Measurements from ENCODE around the gene JADE2.
"Not testable (repeated sequence)": the region's sequence is repeated elsewhere in the genome, so short reads cannot be mapped to it uniquely, and the experiment has no call there.

Gene JADE2

DNA sequence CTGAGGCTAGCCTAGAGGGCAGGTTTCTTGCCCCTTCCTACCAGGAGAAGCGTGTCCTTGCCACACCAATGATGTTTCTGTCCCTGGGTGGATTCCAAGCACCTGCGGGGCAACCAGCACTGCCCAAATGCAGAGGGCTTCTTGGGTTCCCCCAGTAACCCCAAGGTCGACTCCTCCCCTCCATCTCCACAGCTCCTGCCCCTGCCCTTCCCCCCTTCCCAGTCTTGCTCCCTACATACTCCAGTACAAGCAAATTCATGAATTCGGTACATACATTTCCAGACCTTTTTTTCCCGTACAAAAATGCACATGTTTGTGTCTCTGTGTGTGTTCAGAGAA, 12.8 kb upstream of the JADE2 start:
- no peak overlapping the region for H3K4me3 ChIP-seq (ENCODE audit: low read depth, low read length, poor library complexity, severe bottlenecking)
- TF ChIP-seq, protein P1, sequence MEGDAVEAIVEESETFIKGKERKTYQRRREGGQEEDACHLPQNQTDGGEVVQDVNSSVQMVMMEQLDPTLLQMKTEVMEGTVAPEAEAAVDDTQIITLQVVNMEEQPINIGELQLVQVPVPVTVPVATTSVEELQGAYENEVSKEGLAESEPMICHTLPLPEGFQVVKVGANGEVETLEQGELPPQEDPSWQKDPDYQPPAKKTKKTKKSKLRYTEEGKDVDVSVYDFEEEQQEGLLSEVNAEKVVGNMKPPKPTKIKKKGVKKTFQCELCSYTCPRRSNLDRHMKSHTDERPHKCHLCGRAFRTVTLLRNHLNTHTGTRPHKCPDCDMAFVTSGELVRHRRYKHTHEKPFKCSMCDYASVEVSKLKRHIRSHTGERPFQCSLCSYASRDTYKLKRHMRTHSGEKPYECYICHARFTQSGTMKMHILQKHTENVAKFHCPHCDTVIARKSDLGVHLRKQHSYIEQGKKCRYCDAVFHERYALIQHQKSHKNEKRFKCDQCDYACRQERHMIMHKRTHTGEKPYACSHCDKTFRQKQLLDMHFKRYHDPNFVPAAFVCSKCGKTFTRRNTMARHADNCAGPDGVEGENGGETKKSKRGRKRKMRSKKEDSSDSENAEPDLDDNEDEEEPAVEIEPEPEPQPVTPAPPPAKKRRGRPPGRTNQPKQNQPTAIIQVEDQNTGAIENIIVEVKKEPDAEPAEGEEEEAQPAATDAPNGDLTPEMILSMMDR (IDR thresholded peaks at IDR 0.05; ENCODE audit: low read length), result no peak
- H4K20me1 ChIP-seq (ENCODE audit: insufficient read depth, low read length), result no peaks in the 10 kb centered on the region
- H3K27me3 ChIP-seq (ENCODE audit: insufficient read depth, low read length), result no peaks in the 10 kb centered on the region
- H3K9me2 ChIP-seq (ENCODE audit: low read depth, low read length), result no peaks in the 10 kb centered on the region
- no peaks in the 10 kb centered on the region for H3F3A ChIP-seq (ENCODE audit: insufficient read depth, low read length)
- H3K27ac ChIP-seq (ENCODE audit: low read depth, low read length, poor library complexity, severe bottlenecking), result no peak overlapping the region
- H3K4me1 ChIP-seq (ENCODE audit: insufficient read depth, low read length, severe bottlenecking), result no peaks in the 10 kb centered on the region
- no peak overlapping the region for H3K9ac ChIP-seq (ENCODE audit: low read length)
- no peaks in the 10 kb centered on the region for H3K36me3 ChIP-seq (ENCODE audit: insufficient read depth, low read length)
- no peaks in the 10 kb centered on the region for H3K79me2 ChIP-seq (ENCODE audit: insufficient read depth, low read length)
- no peaks in the 10 kb centered on the region for H3K9me3 ChIP-seq (ENCODE audit: low read length)
- no peak overlapping the region for H2AFZ ChIP-seq (ENCODE audit: low read length)
- H3K4me2 ChIP-seq (ENCODE audit: low read length), result no peak overlapping the region

- Histone ChIP-seq H3K9me3 (ENCODE audit: low read length) (no peaks in the 10 kb centered on the region), H3K9ac (ENCODE audit: low read length) (no peak overlapping the region), H3K4me2 (ENCODE audit: low read length) (no peak overlapping the region), H3K4me1 (ENCODE audit: insufficient read depth, low read length, severe bottlenecking) (no peaks in the 10 kb centered on the region), H4K20me1 (ENCODE audit: insufficient read depth, low read length) (no peaks in the 10 kb centered on the region), H3K27me3 (ENCODE audit: insufficient read depth, low read length) (no peaks in the 10 kb centered on the region), H3F3A (ENCODE audit: insufficient read depth, low read length) (no peaks in the 10 kb centered on the region), H3K79me2 (ENCODE audit: insufficient read depth, low read length) (no peaks in the 10 kb centered on the region), H2AFZ (ENCODE audit: low read length) (no peak overlapping the region), H3K4me3 (ENCODE audit: low read depth, low read length, poor library complexity, severe bottlenecking) (no peak overlapping the region), H3K9me2 (ENCODE audit: low read depth, low read length) (no peaks in the 10 kb centered on the region), H3K36me3 (ENCODE audit: insufficient read depth, low read length) (no peaks in the 10 kb centered on the region), H3K27ac (ENCODE audit: low read depth, low read length, poor library complexity, severe bottlenecking) (no peak overlapping the region)
- TF ChIP-seq, protein P1 (IDR thresholded peaks at IDR 0.05; ENCODE audit: low read length), result no peak
- no peak for TF ChIP-seq EZH2 (IDR thresholded peaks at IDR 0.05; ENCODE audit: borderline replicate concordance, low read length)
Measured at GRCh38 chr5:134515801-134516200, 9.7 kb upstream of the JADE2 start.

GRCh38 chr5:134516984-134517383, 8.5 kb upstream of the JADE2 start:
- not testable (repeated sequence) for H3K36me3 ChIP-seq (ENCODE audit: insufficient read depth, low read length); H2AFZ ChIP-seq (ENCODE audit: low read length); H3K27me3 ChIP-seq (ENCODE audit: insufficient read depth, low read length); H3K4me2 ChIP-seq (ENCODE audit: low read length); H3K9me3 ChIP-seq (ENCODE audit: low read length); H3F3A ChIP-seq (ENCODE audit: insufficient read depth, low read length); H4K20me1 ChIP-seq (ENCODE audit: insufficient read depth, low read length); H3K4me1 ChIP-seq (ENCODE audit: insufficient read depth, low read length, severe bottlenecking); H3K27ac ChIP-seq (ENCODE audit: low read depth, low read length, poor library complexity, severe bottlenecking); H3K9ac ChIP-seq (ENCODE audit: low read length); H3K4me3 ChIP-seq (ENCODE audit: low read depth, low read length, poor library complexity, severe bottlenecking); H3K9me2 ChIP-seq (ENCODE audit: low read depth, low read length); H3K79me2 ChIP-seq (ENCODE audit: insufficient read depth, low read length)

- H4K20me1 ChIP-seq (ENCODE audit: insufficient read depth, low read length), result no peaks in the 10 kb centered on the region
- no peak overlapping the region for H3K27ac ChIP-seq (ENCODE audit: low read depth, low read length, poor library complexity, severe bottlenecking)
- no peaks in the 10 kb centered on the region for H3K9me3 ChIP-seq (ENCODE audit: low read length)
- H2AFZ ChIP-seq (ENCODE audit: low read length), result no peak overlapping the region
- H3K79me2 ChIP-seq (ENCODE audit: insufficient read depth, low read length), result no peaks in the 10 kb centered on the region
- no peaks in the 10 kb centered on the region for H3F3A ChIP-seq (ENCODE audit: insufficient read depth, low read length)
- no peak for TF ChIP-seq EZH2 (IDR thresholded peaks at IDR 0.05; ENCODE audit: borderline replicate concordance, low read length)
- TF ChIP-seq, protein P1 (IDR thresholded peaks at IDR 0.05; ENCODE audit: low read length), result no peak
- H3K9me2 ChIP-seq (ENCODE audit: low read depth, low read length), result no peaks in the 10 kb centered on the region
- H3K36me3 ChIP-seq (ENCODE audit: insufficient read depth, low read length), result no peaks in the 10 kb centered on the region
- H3K4me1 ChIP-seq (ENCODE audit: insufficient read depth, low read length, severe bottlenecking), result peaks cover 3% of the 10 kb centered on the region
- H3K4me2 ChIP-seq (ENCODE audit: low read length), result no peak overlapping the region
- H3K27me3 ChIP-seq (ENCODE audit: insufficient read depth, low read length), result no peaks in the 10 kb centered on the region
- no peak overlapping the region for H3K4me3 ChIP-seq (ENCODE audit: low read depth, low read length, poor library complexity, severe bottlenecking)
- no peak overlapping the region for H3K9ac ChIP-seq (ENCODE audit: low read length)
Measured at GRCh38 chr5:134517553-134517952, 7.9 kb upstream of the JADE2 start.

Measured in OCI-LY1 (cell line).